OCI-LY3 (cell line): ENCODE data around the gene KRTAP13-4.

Experiments
- H2AFZ ChIP-seq: fragments of 200-600, 300-600 bp; shearing (Covaris generic); 2 replicates; pipeline ENCODE4 v1.6.0; 2014; ENCODE audit warnings: antibody characterized with exemption, low read depth, low read length
- H3K27ac ChIP-seq: fragments of 200-600, 300-600 bp; sonication (generic); 2 replicates; pipeline ENCODE4 v1.5.1; 2014; ENCODE audit warnings: mild to moderate bottlenecking, low read length, moderate library complexity, mixed read lengths
- H3K27me3 ChIP-seq: fragments of 200-600, 300-600 bp; sonication (generic); 2 replicates; pipeline ENCODE4 v1.6.1; 2014; ENCODE audit warnings: low read depth, low read length, mixed read lengths
- H3K36me3 ChIP-seq: fragments of 200-600, 300-600 bp; sonication (generic); replicated peaks from 2 replicates; pipeline ENCODE3; 2014; ENCODE audit warnings: low read depth, low read length, mixed read lengths
- H3K4me1 ChIP-seq: fragments of 300-600, 200-600 bp; sonication (generic); 2 replicates; pipeline ENCODE4 v1.6.1; 2014; ENCODE audit warnings: low read length, mixed read lengths
- H3K4me2 ChIP-seq: fragments of 200-600, 300-600 bp; sonication (generic); 2 replicates; pipeline ENCODE4 v1.6.1; 2014; ENCODE audit warnings: low read length, mixed read lengths
- H3K4me3 ChIP-seq: fragments of 300-600, 200-600 bp; sonication (generic); 2 replicates; pipeline ENCODE4 v1.5.1; 2014; ENCODE audit warnings: antibody characterized with exemption, mild to moderate bottlenecking, low read length, moderate library complexity
- H3K79me2 ChIP-seq: fragments of 300-600, 200-600 bp; shearing (Covaris generic); 2 replicates; pipeline ENCODE4 v1.6.1; 2014; ENCODE audit warnings: mild to moderate bottlenecking, low read length, mixed read lengths
- H3K9ac ChIP-seq: fragments of 300-600, 200-600 bp; shearing (Covaris generic); 2 replicates; pipeline ENCODE4 v1.6.0; 2014; ENCODE audit warnings: mild to moderate bottlenecking, low read length, moderate library complexity
- H3K9me3 ChIP-seq: fragments of 200-600, 300-600 bp; shearing (Covaris generic); 2 replicates; pipeline ENCODE4 v1.6.1; 2014; ENCODE audit warnings: low read length, mixed read lengths; ENCODE audit not compliant: insufficient read depth
- H4K20me1 ChIP-seq: fragments of 200-600, 300-600 bp; sonication (generic); 2 replicates; pipeline ENCODE4 v1.6.1; 2016; ENCODE audit warnings: low read length, mixed read lengths; ENCODE audit not compliant: insufficient read depth
- EZH2phosphoT487 ChIP-seq: fragments of 200-600 bp; shearing (Covaris generic); IDR thresholded peaks from 2 replicates; pipeline ENCODE4 v1.6.1; 2018; ENCODE audit warnings: antibody characterized with exemption, mixed run types, low read depth
- TF ChIP-seq, protein P1 (sequence below): fragments of 200-600, 300-600 bp; sonication (generic); IDR thresholded peaks from 2 replicates; pipeline ENCODE4 v1.5.1; 2014; ENCODE audit warnings: antibody characterized with exemption, low read length, low read depth

Gene KRTAP13-4

DNA sequence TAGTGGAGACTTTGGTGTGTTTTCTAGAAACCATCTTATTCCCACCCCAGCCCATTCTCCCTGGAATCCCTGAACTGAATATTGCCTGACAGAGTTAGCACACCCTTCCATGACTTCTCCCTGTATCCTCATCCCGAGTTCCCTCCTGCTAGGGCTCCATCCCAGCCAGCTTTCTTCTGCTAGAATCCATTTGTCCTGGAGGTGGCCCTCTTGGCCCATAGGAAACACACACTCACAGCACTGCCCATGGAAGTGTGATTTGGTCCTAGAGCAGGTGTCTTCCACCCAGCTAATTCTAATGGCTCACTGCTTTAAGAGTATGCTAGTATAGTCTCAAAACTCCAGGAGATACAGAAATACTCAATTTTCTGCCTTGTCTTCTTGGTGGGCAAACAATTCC, 14.2 kb downstream of the KRTAP13-4 start:
- Histone ChIP-seq H3K36me3 (no peaks in the 10 kb centered on the region), H3K27ac (no peak overlapping the region), H3K9me3 (no peaks in the 10 kb centered on the region), H3K4me1 (no peaks in the 10 kb centered on the region; the same call in 1 of the 2 replicates), H3K4me2 (no peak overlapping the region), H2AFZ (no peak overlapping the region), H4K20me1 (no peaks in the 10 kb centered on the region), H3K27me3 (no peaks in the 10 kb centered on the region), H3K9ac (no peak overlapping the region), H3K79me2 (no peaks in the 10 kb centered on the region), H3K4me3 (no peak overlapping the region)
- no peak for TF ChIP-seq EZH2phosphoT487
- TF ChIP-seq, protein P1, sequence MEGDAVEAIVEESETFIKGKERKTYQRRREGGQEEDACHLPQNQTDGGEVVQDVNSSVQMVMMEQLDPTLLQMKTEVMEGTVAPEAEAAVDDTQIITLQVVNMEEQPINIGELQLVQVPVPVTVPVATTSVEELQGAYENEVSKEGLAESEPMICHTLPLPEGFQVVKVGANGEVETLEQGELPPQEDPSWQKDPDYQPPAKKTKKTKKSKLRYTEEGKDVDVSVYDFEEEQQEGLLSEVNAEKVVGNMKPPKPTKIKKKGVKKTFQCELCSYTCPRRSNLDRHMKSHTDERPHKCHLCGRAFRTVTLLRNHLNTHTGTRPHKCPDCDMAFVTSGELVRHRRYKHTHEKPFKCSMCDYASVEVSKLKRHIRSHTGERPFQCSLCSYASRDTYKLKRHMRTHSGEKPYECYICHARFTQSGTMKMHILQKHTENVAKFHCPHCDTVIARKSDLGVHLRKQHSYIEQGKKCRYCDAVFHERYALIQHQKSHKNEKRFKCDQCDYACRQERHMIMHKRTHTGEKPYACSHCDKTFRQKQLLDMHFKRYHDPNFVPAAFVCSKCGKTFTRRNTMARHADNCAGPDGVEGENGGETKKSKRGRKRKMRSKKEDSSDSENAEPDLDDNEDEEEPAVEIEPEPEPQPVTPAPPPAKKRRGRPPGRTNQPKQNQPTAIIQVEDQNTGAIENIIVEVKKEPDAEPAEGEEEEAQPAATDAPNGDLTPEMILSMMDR = no peak

DNA sequence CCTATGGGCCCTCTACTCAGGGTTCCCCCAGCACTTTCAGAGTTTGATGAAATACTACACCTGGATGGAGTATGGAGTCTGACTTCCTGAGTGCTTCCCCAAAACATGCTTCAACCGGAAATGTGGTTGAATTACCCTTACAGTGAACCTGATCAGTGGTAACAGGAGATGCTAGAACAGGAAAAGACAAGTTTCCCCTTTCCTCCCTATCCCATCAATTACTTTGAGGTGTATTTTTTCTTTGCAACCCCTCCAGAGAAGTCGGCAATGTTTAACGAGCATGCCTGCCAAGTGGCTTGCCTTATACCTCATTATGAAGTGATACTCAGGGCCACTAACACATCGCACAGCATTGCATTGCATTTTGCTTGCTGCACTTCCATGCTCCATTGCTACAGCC, 17.0 kb downstream of the KRTAP13-4 start:
- no peaks in the 10 kb centered on the region for H3K27me3 ChIP-seq
- H3K4me1 ChIP-seq = no peaks in the 10 kb centered on the region; the same call in 1 of the 2 replicates
- H2AFZ ChIP-seq = no peak overlapping the region
- H3K36me3 ChIP-seq = no peaks in the 10 kb centered on the region
- TF ChIP-seq, protein P1 = no peak
- TF ChIP-seq EZH2phosphoT487 = no peak
- H3K9me3 ChIP-seq = no peaks in the 10 kb centered on the region
- no peak overlapping the region for H3K27ac ChIP-seq
- no peaks in the 10 kb centered on the region for H3K79me2 ChIP-seq
- no peak overlapping the region for H3K4me3 ChIP-seq
- no peak overlapping the region for H3K4me2 ChIP-seq
- no peaks in the 10 kb centered on the region for H4K20me1 ChIP-seq
- no peak overlapping the region for H3K9ac ChIP-seq

DNA sequence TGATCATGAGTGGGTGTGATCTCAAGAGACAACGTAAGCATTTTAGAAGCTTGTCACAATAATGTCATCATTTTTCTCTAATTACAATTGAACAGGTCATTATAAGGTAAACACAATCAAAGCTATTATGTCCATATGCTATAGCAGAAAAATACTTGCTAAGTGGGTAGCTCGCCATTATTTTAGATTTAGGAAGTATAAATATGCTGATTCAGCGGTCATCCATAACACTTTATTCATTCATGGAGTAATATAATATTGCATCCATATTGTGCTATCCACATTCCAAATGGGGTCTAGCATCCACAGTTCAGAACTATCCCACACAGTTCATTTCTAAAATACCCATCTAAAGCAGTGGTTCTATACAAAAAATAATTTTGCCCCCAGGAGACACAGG, 18.5 kb downstream of the KRTAP13-4 start:
- Histone ChIP-seq H3K36me3 (no peaks in the 10 kb centered on the region), H3K27ac (no peak overlapping the region), H2AFZ (no peak overlapping the region), H3K4me3 (no peak overlapping the region), H3K9me3 (no peaks in the 10 kb centered on the region), H3K4me2 (no peak overlapping the region), H3K27me3 (no peaks in the 10 kb centered on the region), H4K20me1 (no peaks in the 10 kb centered on the region), H3K4me1 (no peaks in the 10 kb centered on the region; the same call in 1 of the 2 replicates), H3K79me2 (no peaks in the 10 kb centered on the region), H3K9ac (no peak overlapping the region)
- TF ChIP-seq, protein P1 = no peak
- no peak for TF ChIP-seq EZH2phosphoT487

DNA sequence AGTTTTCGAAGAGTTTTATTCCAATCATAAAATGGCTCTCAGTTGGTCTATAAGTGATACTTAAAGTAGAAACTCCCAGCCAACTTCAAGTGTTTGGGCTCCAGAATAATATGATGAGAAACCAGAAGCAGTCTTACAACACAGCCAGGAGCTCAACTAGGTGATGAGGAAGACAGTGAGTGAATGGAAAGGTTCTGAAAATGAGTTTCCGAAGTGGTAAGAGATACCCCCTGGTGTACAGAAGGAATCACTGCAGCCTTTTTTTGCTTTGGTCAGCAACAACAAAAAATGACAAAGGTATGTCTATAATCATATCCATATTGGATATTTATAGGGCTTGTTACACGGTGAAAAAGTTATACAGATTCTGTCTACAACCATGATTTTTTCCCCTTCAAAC, 33.7 kb downstream of the KRTAP13-4 start:
- no peaks in the 10 kb centered on the region for H3K79me2 ChIP-seq
- no peak overlapping the region for H3K9ac ChIP-seq
- H4K20me1 ChIP-seq = no peaks in the 10 kb centered on the region
- H3K4me3 ChIP-seq = no peak overlapping the region
- H2AFZ ChIP-seq = 0 out of 2 replicates have a peak overlapping the region, but pooled peaks have one; percentile 69
- no peaks in the 10 kb centered on the region for H3K27me3 ChIP-seq
- 0 out of 2 replicates have a peak, but pooled peaks cover 3% of the 10 kb centered on the region for H3K4me1 ChIP-seq
- peak overlapping the region; percentile 43; the same call in 1 of the 2 replicates for H3K4me2 ChIP-seq
- H3K27ac ChIP-seq = no peak overlapping the region
- H3K9me3 ChIP-seq = no peaks in the 10 kb centered on the region
- no peaks in the 10 kb centered on the region for H3K36me3 ChIP-seq
- TF ChIP-seq EZH2phosphoT487 = no peak
- TF ChIP-seq, protein P1 = peak; percentile 52
